ENCODE results near the gene EFNA1. TPM values are rescaled to one million over a fixed set of nuclear protein-coding genes. Genes with fewer than 3 reads are reported as not detected.

Gene EFNA1
- total RNA-seq, 1 donor from 2014 or later: 195 TPM

- DNase-seq (ENCODE audit: extremely low read depth, low read depth, low spot score): no peak
These were observed 46.0 kb downstream of the EFNA1 start, which contains the start of gene TRIM46 for GRCh38 chr1:155173478-155174323. TSS of gene TRIM46 (plus strand) at chr1:155173849. CDS start at chr1:155173967, 118 bp downstream.

GRCh38 chr1:155174324-155175280 lies 46.9 kb downstream of the EFNA1 start:
- no peak for DNase-seq (ENCODE audit: extremely low read depth, low read depth, low spot score)

- DNase-seq (ENCODE audit: extremely low read depth, low read depth, low spot score): no peak
These were observed 47.7 kb downstream of the EFNA1 start for GRCh38 chr1:155175281-155175926.

- DNase-seq (ENCODE audit: extremely low read depth, low read depth, low spot score): no peak
These were observed 48.3 kb downstream of the EFNA1 start for GRCh38 chr1:155175927-155176371.

GRCh38 chr1:155176544-155177071 lies 48.9 kb downstream of the EFNA1 start:
- peak; percentile 20 for DNase-seq (ENCODE audit: extremely low read depth, low read depth, low spot score)

- no peak for DNase-seq (ENCODE audit: extremely low read depth, low read depth, low spot score)
These were observed 49.7 kb downstream of the EFNA1 start for GRCh38 chr1:155177192-155177917.

GRCh38 chr1:155177918-155178281 lies 50.2 kb downstream of the EFNA1 start:
- DNase-seq (ENCODE audit: extremely low read depth, low read depth, low spot score): no peak

GRCh38 chr1:155178441-155179111 lies 50.9 kb downstream of the EFNA1 start:
- no peak for DNase-seq (ENCODE audit: extremely low read depth, low read depth, low spot score)

- DNase-seq (ENCODE audit: extremely low read depth, low read depth, low spot score): no peak
These were observed 51.7 kb downstream of the EFNA1 start for GRCh38 chr1:155179112-155180031.

- DNase-seq (ENCODE audit: extremely low read depth, low read depth, low spot score): no peak
These were observed 53.8 kb downstream of the EFNA1 start for GRCh38 chr1:155181371-155182051.

- DNase-seq (ENCODE audit: extremely low read depth, low read depth, low spot score): no peak
These were observed 54.4 kb downstream of the EFNA1 start for GRCh38 chr1:155182052-155182550.

GRCh38 chr1:155183775-155184221 lies 56.1 kb downstream of the EFNA1 start:
- DNase-seq (ENCODE audit: extremely low read depth, low read depth, low spot score): no peak

GRCh38 chr1:155184351-155184811 lies 56.7 kb downstream of the EFNA1 start:
- no peak for DNase-seq (ENCODE audit: extremely low read depth, low read depth, low spot score)
